ENCODE data around the gene ZMYM5. TPM values are rescaled to one million over a fixed set of nuclear protein-coding genes. Genes with fewer than 3 reads are reported as not detected.
"Not testable (repeated sequence)": the region's sequence is repeated elsewhere in the genome, so short reads cannot be mapped to it uniquely, and the experiment has no call there.

The ZMYM5 gene
- total RNA-seq, 1 donor from 2014 or later: 7.5 TPM

DNA sequence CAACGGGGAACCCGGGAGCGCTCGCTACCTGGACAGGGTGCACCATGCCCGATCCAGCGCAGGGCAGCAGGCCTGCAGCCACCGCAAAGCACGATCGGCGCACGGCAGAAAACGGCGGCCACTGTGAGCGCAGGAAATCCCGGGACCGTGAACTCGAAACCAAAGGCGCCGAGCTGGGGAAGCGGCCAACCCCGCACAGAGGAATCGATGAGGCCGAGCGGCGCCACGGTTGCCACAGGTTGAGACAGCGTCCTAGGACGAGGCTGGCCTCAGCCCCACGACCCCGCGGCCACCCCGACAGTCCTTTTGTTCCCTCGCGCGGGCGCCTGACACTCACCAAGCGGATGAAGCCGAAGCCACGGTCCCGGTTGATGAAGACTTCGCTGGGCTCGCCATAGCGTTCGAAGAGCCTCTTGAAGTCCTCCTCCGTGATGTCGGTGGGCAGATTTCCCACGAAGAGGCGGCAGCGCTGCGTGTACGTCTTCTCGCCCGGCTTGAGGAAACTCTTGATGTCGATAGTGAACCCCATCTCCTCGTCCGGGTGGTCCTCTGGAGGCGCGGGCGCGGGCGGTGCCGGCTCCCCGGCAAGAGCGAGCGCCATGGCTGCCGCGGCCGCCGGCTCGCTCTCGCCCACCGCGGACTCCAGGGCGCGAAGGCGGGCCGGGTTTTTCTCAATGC is 81.3 kb downstream of the ZMYM5 start:
- H3K4me3 ChIP-seq: peak overlapping the region; percentile 96
- no peaks in the 10 kb centered on the region for H3K9me3 ChIP-seq (replicated peaks)
- intact Hi-C loops (cut with micrococcal nuclease): no loop called here
- TF ChIP-seq, protein P1, sequence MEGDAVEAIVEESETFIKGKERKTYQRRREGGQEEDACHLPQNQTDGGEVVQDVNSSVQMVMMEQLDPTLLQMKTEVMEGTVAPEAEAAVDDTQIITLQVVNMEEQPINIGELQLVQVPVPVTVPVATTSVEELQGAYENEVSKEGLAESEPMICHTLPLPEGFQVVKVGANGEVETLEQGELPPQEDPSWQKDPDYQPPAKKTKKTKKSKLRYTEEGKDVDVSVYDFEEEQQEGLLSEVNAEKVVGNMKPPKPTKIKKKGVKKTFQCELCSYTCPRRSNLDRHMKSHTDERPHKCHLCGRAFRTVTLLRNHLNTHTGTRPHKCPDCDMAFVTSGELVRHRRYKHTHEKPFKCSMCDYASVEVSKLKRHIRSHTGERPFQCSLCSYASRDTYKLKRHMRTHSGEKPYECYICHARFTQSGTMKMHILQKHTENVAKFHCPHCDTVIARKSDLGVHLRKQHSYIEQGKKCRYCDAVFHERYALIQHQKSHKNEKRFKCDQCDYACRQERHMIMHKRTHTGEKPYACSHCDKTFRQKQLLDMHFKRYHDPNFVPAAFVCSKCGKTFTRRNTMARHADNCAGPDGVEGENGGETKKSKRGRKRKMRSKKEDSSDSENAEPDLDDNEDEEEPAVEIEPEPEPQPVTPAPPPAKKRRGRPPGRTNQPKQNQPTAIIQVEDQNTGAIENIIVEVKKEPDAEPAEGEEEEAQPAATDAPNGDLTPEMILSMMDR (IDR thresholded peaks at IDR 0.05; ENCODE audit: borderline replicate concordance): no peak
- H3K27ac ChIP-seq (replicated peaks): peak overlapping the region; percentile 96
- H3K36me3 ChIP-seq: no peaks in the 10 kb centered on the region
- no peaks in the 10 kb centered on the region for H3K27me3 ChIP-seq (ENCODE audit: low read depth)
- DNase-seq: peak; percentile 59
- H3K4me1 ChIP-seq: peaks cover 21% of the 10 kb centered on the region

DNA sequence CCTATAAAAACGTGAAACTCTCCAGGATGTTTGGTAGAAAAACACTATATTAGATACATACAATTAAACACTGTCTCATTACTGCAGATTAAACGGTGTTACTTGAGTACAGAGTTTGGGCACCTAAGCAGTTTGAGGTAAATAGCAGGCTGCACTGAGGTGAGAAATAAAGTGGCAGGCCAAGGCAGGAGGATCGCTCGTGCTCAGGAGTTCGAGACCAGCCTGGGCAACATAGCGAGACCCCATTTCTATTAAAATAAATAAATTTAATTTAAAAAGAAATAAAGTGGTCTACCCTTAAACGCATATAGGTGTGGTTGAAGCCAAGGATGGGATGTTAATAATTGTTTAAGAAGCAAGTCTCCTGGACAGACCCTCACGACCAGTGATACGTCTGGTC is 81.9 kb downstream of the ZMYM5 start:
- intact Hi-C loops (cut with micrococcal nuclease): no loop called here
- no peaks in the 10 kb centered on the region for H3K36me3 ChIP-seq
- H3K9me3 ChIP-seq (replicated peaks): no peaks in the 10 kb centered on the region
- no peak for DNase-seq
- H3K4me3 ChIP-seq: peak overlapping the region; percentile 96
- H3K27ac ChIP-seq (replicated peaks): peak overlapping the region; percentile 96
- H3K4me1 ChIP-seq: peaks cover 21% of the 10 kb centered on the region
- H3K27me3 ChIP-seq (ENCODE audit: low read depth): no peaks in the 10 kb centered on the region
- TF ChIP-seq, protein P1 (IDR thresholded peaks at IDR 0.05; ENCODE audit: borderline replicate concordance): no peak

- intact Hi-C loops (cut with micrococcal nuclease): not testable (repeated sequence)
Observed at GRCh38 chr13:19780753-19781418, 82.6 kb downstream of the ZMYM5 start.

More at GRCh38 chr13:19780753-19781418, 82.6 kb downstream of the ZMYM5 start:
- Histone ChIP-seq H3K4me3 (peak overlapping the region; percentile 96), H3K4me1 (peaks cover 25% of the 10 kb centered on the region)
- not testable (repeated sequence) for H3K27ac ChIP-seq (replicated peaks); H3K27me3 ChIP-seq (ENCODE audit: low read depth); H3K9me3 ChIP-seq (replicated peaks); H3K36me3 ChIP-seq; DNase-seq

Other genes starting within 250 kb of the ZMYM5 start
- 29.4 TPM for gene MPHOSPH8, start 230.0 kb downstream of the ZMYM5 start, total RNA-seq
- gene PSPC1, start 80.7 kb downstream of the ZMYM5 start, total RNA-seq: 25.3 TPM
- 48.2 TPM for gene ZMYM2, start 95.1 kb upstream of the ZMYM5 start, total RNA-seq

Data from left ventricle myocardium inferior (tissue), 1 donor.